GM23338 (cell line): ENCODE measurements around the gene GUCY2F. TPM values are rescaled to one million over a fixed set of nuclear protein-coding genes. Genes with fewer than 3 reads are reported as not detected.

ENCODE experiments used
- ATAC-seq: fragments of 200-7000 bp; cut with Tn5 transposase; 3 replicates; pipeline ENCODE4 v1.9.1; 2020
- DNase-seq: peaks from one replicate; pipeline ENCODE4 v3.0.0-alpha.2; 2015; ENCODE audit warnings: low spot score
- H2AFZ ChIP-seq: fragments of 200-600 bp; sonication (generic); 2 replicates; pipeline ENCODE4 v1.8.0; 2016; ENCODE audit warnings: antibody characterized with exemption, mild to moderate bottlenecking, moderate library complexity
- H3F3A ChIP-seq: fragments of 200-600 bp; sonication (generic); replicated peaks from 2 replicates; pipeline ENCODE4 v1.8.0; 2017; ENCODE audit warnings: antibody characterized with exemption, mixed run types, low read depth
- H3K27ac ChIP-seq: fragments of 200-600 bp; sonication (generic); 2 replicates; pipeline ENCODE4 v1.6.1; 2016; ENCODE audit warnings: low read depth
- H3K27me3 ChIP-seq: fragments of 200-600 bp; sonication (generic); 2 replicates; pipeline ENCODE4 v1.8.0; 2016; ENCODE audit warnings: mild to moderate bottlenecking, mixed run types, moderate library complexity; ENCODE audit not compliant: insufficient read depth
- H3K36me3 ChIP-seq: fragments of 200-600 bp; sonication (generic); 2 replicates; pipeline ENCODE4 v1.8.0; 2016; ENCODE audit warnings: mild to moderate bottlenecking; ENCODE audit not compliant: insufficient read depth
- H3K4me1 ChIP-seq: fragments of 200-600 bp; sonication (generic); 2 replicates; pipeline ENCODE4 v1.8.0; 2016; ENCODE audit warnings: mild to moderate bottlenecking, moderate library complexity; ENCODE audit not compliant: insufficient read depth
- H3K4me2 ChIP-seq: fragments of 200-600 bp; sonication (generic); 2 replicates; pipeline ENCODE4 v1.7.1; 2017; ENCODE audit warnings: mixed run types
- H3K4me3 ChIP-seq: fragments of 200-600 bp; sonication (generic); 2 replicates; pipeline ENCODE4 v1.6.1; 2016; ENCODE audit warnings: mixed run types
- H3K79me2 ChIP-seq: fragments of 200-600 bp; sonication (generic); replicated peaks from 2 replicates; pipeline ENCODE4 v1.8.0; 2017; ENCODE audit warnings: mild to moderate bottlenecking; ENCODE audit not compliant: insufficient read depth
- H3K9me2 ChIP-seq: fragments of 200-600 bp; sonication (generic); 2 replicates; pipeline ENCODE4 v1.8.0; 2017; ENCODE audit not compliant: insufficient read depth
- H4K20me1 ChIP-seq: fragments of 200-600 bp; sonication (generic); replicated peaks from 2 replicates; pipeline ENCODE4 v1.8.0; 2017; ENCODE audit warnings: mild to moderate bottlenecking; ENCODE audit not compliant: insufficient read depth
- H3K27ac Mint-ChIP-seq: 2 replicates; pipeline ENCODE4 v1.8.0; 2020; ENCODE audit warnings: inconsistent platforms, mild to moderate bottlenecking, moderate library complexity, mixed read lengths
- H3K27me3 Mint-ChIP-seq: 3 replicates; pipeline ENCODE4 v1.8.0; 2022; ENCODE audit warnings: low read depth, mild to moderate bottlenecking, moderate library complexity, mixed read lengths, inconsistent platforms; ENCODE audit not compliant: insufficient read depth, poor library complexity
- H3K36me3 Mint-ChIP-seq: 3 replicates; pipeline ENCODE4 v1.8.0; 2021; ENCODE audit warnings: low read depth, mild to moderate bottlenecking, inconsistent platforms, moderate library complexity, mixed read lengths
- H3K4me1 Mint-ChIP-seq: 3 replicates; pipeline ENCODE4 v1.8.0; 2020; ENCODE audit warnings: mild to moderate bottlenecking, inconsistent platforms, mixed read lengths
- H3K4me3 Mint-ChIP-seq: 3 replicates; pipeline ENCODE4 v1.8.0; 2021; ENCODE audit warnings: moderate library complexity, mild to moderate bottlenecking, inconsistent platforms, mixed read lengths
- H3K9me3 Mint-ChIP-seq: 3 replicates; pipeline ENCODE4 v1.8.0; 2020; ENCODE audit warnings: moderate library complexity, mild to moderate bottlenecking, inconsistent platforms, mixed read lengths
- CREB1 ChIP-seq: fragments of 250-450 bp; sonication (Bioruptor Pico); IDR thresholded peaks from 2 replicates; pipeline ENCODE4 v1.5.0; 2020; ENCODE audit warnings: low read depth, mild to moderate bottlenecking, moderate library complexity
- CTCF ChIP-seq, 2 experiments: fragments of 200-600 bp in 1 of 2; sonication (generic) in 1 of 2; conservative IDR thresholded peaks; 2 replicates each; pipeline versions ENCODE4 v1.5.1 to v1.6.1; 2016 to 2017; ENCODE audit warnings: antibody characterized with exemption in 2 of 2, low read depth in 2 of 2, mild to moderate bottlenecking in 2 of 2, moderate library complexity in 1 of 2
- EZH2 ChIP-seq: fragments of 200-600 bp; sonication (generic); IDR thresholded peaks from one replicate; pipeline ENCODE4 v1.8.0; 2017; ENCODE audit warnings: antibody characterized with exemption, mild to moderate bottlenecking, low read depth; ENCODE audit not compliant: unreplicated experiment
- EZH2phosphoT487 ChIP-seq: fragments of 200-600 bp; sonication (generic); IDR thresholded peaks from one replicate; pipeline ENCODE4 v1.8.1; 2018; ENCODE audit warnings: antibody characterized with exemption; ENCODE audit not compliant: unreplicated experiment
- NANOG ChIP-seq: IDR thresholded peaks from 2 replicates; pipeline ENCODE4 v1.6.1; 2016; ENCODE audit warnings: antibody characterized with exemption, borderline replicate concordance
- POLR2AphosphoS5 ChIP-seq: IDR thresholded peaks from 2 replicates; pipeline ENCODE4 v1.6.1; 2016; ENCODE audit warnings: antibody characterized with exemption, low read depth
- STAT1 ChIP-seq: IDR thresholded peaks from one replicate; pipeline ENCODE4 v1.6.1; 2016; ENCODE audit warnings: antibody characterized with exemption; ENCODE audit not compliant: unreplicated experiment
- ZNF114 ChIP-seq: fragments of 250-450 bp; sonication (Bioruptor Pico); IDR thresholded peaks from 2 replicates; pipeline ENCODE4 v1.5.0; 2020; ENCODE audit warnings: mild to moderate bottlenecking, moderate library complexity
- ZNF462 ChIP-seq: fragments of 250-450 bp; sonication (Bioruptor Pico); IDR thresholded peaks from 2 replicates; pipeline ENCODE4 v1.5.0; 2020; ENCODE audit warnings: mild to moderate bottlenecking, moderate library complexity
- polyA plus RNA-seq: library from polyadenylated mRNA; unstranded; fragments of >200 nt; fragmentation: Nextera tagmentation; extraction: Ambion mirVana; gene quantifications from 2 replicates; pipeline ENCODE4 v1.2.1, GENCODE V29; 2016
- total RNA-seq: library from RNA; depleted of rRNA; stranded (reverse); fragments of >200 nt; shearing (Covaris generic); gene quantifications from 2 replicates; pipeline ENCODE4 v1.2.3, GENCODE V29; 2014

The GUCY2F gene
- total and polyA plus RNA-seq, 2 experiments from 2014 or later: 0.06 to 0.10 TPM

DNA sequence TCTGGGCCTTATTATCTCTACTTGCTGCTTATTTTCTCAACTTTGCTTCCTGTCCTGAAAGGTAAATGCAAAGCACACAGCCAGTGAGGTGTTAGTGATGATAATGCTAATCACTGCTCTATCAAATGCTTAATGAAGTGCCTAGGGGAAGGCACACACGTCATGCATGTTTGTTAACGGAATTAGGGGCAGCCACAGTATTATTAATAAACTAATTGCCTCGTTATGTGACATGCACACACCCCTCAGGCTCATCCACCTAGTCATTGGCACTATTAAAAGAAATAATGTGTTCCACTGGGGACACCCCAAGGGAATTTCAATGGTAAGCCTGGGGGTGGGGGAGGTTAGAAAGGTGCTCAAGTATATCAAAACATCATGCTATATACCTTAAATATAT, 125.2 kb downstream of the GUCY2F start:
- no peaks in the 10 kb centered on the region for H3K36me3 ChIP-seq
- H3K9me2 ChIP-seq: no peaks in the 10 kb centered on the region
- no peaks in the 10 kb centered on the region for H3K27me3 ChIP-seq
- no peaks in the 10 kb centered on the region for H3K4me1 ChIP-seq
- H3K79me2 ChIP-seq: no peaks in the 10 kb centered on the region
- H3K27ac ChIP-seq: no peak overlapping the region
- H3K4me1 Mint-ChIP-seq: peaks cover 2% of the 10 kb centered on the region; the same call in 1 of the 3 replicates
- H3K27me3 Mint-ChIP-seq: no peaks in the 10 kb centered on the region
- H3F3A ChIP-seq: no peaks in the 10 kb centered on the region
- no peak overlapping the region for H3K4me2 ChIP-seq
- no peak overlapping the region for H3K4me3 Mint-ChIP-seq
- H4K20me1 ChIP-seq: no peaks in the 10 kb centered on the region
- H3K9me3 Mint-ChIP-seq: no peaks in the 10 kb centered on the region
- H3K4me3 ChIP-seq: no peak overlapping the region
- no peak overlapping the region for H3K27ac Mint-ChIP-seq
- no peak overlapping the region for H2AFZ ChIP-seq
- H3K36me3 Mint-ChIP-seq: no peaks in the 10 kb centered on the region
- TF ChIP-seq POLR2AphosphoS5 (no peak), NANOG (no peak), EZH2phosphoT487 (no peak)
- ATAC-seq: no peak
- DNase-seq: no peak

GRCh38 chrX:109352066-109352588, 129.8 kb downstream of the GUCY2F start:
- no peak for ATAC-seq

More at GRCh38 chrX:109352066-109352588, 129.8 kb downstream of the GUCY2F start:
- Mint-ChIP-seq H3K9me3 (no peaks in the 10 kb centered on the region), H3K4me1 (peaks cover 2% of the 10 kb centered on the region; the same call in 1 of the 3 replicates), H3K4me3 (no peak overlapping the region), H3K36me3 (no peaks in the 10 kb centered on the region), H3K27me3 (no peaks in the 10 kb centered on the region), H3K27ac (no peak overlapping the region)
- no peaks in the 10 kb centered on the region for H3K79me2 ChIP-seq
- no peak overlapping the region for H3K4me3 ChIP-seq
- no peak for DNase-seq
- no peaks in the 10 kb centered on the region for H3K4me1 ChIP-seq
- no peak overlapping the region for H3K4me2 ChIP-seq
- no peaks in the 10 kb centered on the region for H3F3A ChIP-seq
- no peak overlapping the region for H3K27ac ChIP-seq
- no peaks in the 10 kb centered on the region for H3K9me2 ChIP-seq
- no peaks in the 10 kb centered on the region for H3K27me3 ChIP-seq
- no peaks in the 10 kb centered on the region for H3K36me3 ChIP-seq
- no peak overlapping the region for H2AFZ ChIP-seq
- TF ChIP-seq CREB1 (CRISPR knock-in tag) (no peak), NANOG (no peak), STAT1 (no peak), ZNF114 (CRISPR knock-in tag) (no peak), POLR2AphosphoS5 (no peak), ZNF462 (CRISPR knock-in tag) (no peak), CTCF (conservative IDR thresholded peaks at IDR 0.05; ENCODE audit: low read depth in 2 of 2) (no peak), EZH2 (no peak)
- no peaks in the 10 kb centered on the region for H4K20me1 ChIP-seq
